ENCODE measurements around the gene SPDEF. TPM values are rescaled to one million over a fixed set of nuclear protein-coding genes. Genes with fewer than 3 reads are reported as not detected.

SPDEF gene
- total and polyA plus RNA-seq, 2 of the 13 experiments (the other 11 are each of a cell fraction or from before 2014, with no cell fraction given): not detected

DNA sequence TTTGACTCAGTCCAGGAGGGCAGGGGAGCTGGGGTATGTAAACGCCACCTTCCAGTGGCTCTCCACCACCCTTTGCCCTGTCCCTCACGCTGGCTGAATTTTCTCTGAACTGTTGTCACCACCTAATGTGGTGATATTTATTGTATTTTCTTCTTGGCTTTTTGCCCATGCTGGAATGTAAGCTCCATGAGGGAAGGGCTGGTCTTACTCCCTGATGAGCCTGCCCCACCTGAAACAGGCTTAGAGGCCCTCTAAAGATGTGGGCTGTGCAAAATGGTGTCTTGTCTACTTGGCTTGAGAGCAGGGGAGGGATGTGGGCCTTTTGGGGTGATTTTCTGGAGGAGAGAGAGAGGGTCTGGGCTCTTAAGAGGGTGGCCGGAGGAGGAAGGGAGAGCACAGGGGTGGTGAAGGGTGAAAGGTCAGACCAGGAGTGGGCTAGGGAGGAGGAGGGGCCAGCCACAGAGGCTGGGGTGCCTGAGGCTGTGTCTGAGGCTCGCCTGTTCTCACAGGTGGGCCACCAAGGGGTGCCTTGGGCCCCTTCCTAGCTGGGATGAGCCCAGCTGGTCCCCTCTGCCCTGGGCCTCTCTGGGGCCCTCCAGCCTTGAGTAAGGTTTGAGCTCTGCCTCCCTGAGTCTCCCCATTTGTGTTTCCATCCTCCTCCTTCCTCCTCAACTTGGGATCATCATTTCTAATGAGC lies 37.3 kb downstream of the SPDEF start:
- peaks cover 10% of the 10 kb centered on the region; the same call in 1 of the 2 replicates for H3K4me1 ChIP-seq (ENCODE audit: insufficient read depth, low read length)
- FAIRE-seq (no peak), ATAC-seq (no peak), DNase-seq (ENCODE audit: low spot score) (no peak)
- H3K79me2 ChIP-seq (ENCODE audit: insufficient read depth, low read length): no peaks in the 10 kb centered on the region
- H3K4me3 ChIP-seq (replicated peaks in 1 of 3; ENCODE audit: insufficient read depth in 1 of 3, low read depth in 2 of 3, low read length in 3 of 3): no peak overlapping the region
- WGBS (ENCODE audit: low lambda C conversion rate): 15% methylated on average over 4 of the region's 4 CpGs
- no peak overlapping the region for H3K9ac ChIP-seq (ENCODE audit: insufficient read depth, low read depth, low read length)
- H3K27ac ChIP-seq (ENCODE audit: extremely low read length, insufficient read depth, low read length): no peak overlapping the region
- CTCF ChIA-PET (ENCODE audit: low intra/inter-chr PET ratio, low total read pairs): no interaction called here
- in situ Hi-C loops (cut with HindIII; ENCODE audit: extremely low pct_ligation_motif_present, low pct_unique_long_range_greater_than_20kb): no loop called here
- intact Hi-C loops (cut with micrococcal nuclease; ENCODE audit: unreplicated experiment): no loop called here
- H3K36me3 ChIP-seq (replicated peaks in 1 of 2; ENCODE audit: control insufficient read depth in 1 of 2, insufficient read depth in 2 of 2, low read length in 2 of 2): no peaks in the 10 kb centered on the region
- POLR2A ChIA-PET: no interaction called here
- no peak overlapping the region for H2AFZ ChIP-seq (ENCODE audit: low read length)
- TF ChIP-seq FOXA3 (CRISPR knock-in tag; IDR thresholded peaks at IDR 0.05): no peak
- TF ChIP-seq, protein P1, sequence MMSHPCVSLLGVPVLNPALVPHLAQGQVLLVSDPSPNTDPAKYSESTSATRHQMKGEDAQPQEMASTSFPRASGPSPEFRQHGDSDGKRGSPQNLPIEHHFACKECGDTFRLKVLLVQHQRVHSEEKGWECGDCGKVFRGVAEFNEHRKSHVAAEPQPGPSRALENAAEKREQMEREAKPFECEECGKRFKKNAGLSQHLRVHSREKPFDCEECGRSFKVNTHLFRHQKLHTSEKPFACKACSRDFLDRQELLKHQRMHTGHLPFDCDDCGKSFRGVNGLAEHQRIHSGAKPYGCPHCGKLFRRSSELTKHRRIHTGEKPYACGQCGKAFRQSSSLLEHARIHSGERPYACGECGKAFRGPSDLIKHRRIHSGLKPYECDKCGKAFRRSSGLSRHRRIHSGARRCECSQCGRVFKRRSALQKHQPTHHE (CRISPR knock-in tag; IDR thresholded peaks at IDR 0.05; ENCODE audit: borderline replicate concordance): no peak
- TF ChIP-seq PRPF4 (IDR thresholded peaks at IDR 0.05; ENCODE audit: low read depth, low read length, poor library complexity, severe bottlenecking): no peak
- TF ChIP-seq ZNF724P (CRISPR knock-in tag; IDR thresholded peaks at IDR 0.05; ENCODE audit: borderline replicate concordance): no peak
- no peak for TF ChIP-seq HNRNPH1 (optimal IDR thresholded peaks at IDR 0.05; ENCODE audit: low read depth, low read length)
- no peak for TF ChIP-seq ZNF713 (CRISPR knock-in tag; IDR thresholded peaks at IDR 0.05)
- TF ChIP-seq ZNF607 (CRISPR knock-in tag; IDR thresholded peaks at IDR 0.05; ENCODE audit: borderline replicate concordance): no peak
- no peak for TF ChIP-seq ZFP62 (CRISPR knock-in tag; IDR thresholded peaks at IDR 0.05)
- TF ChIP-seq NFE2 (CRISPR knock-in tag; IDR thresholded peaks at IDR 0.05): no peak
- TF ChIP-seq ZNF550 (CRISPR knock-in tag; IDR thresholded peaks at IDR 0.05; ENCODE audit: borderline replicate concordance): no peak
- H4K20me1 ChIP-seq (ENCODE audit: insufficient read depth, low read length): no peaks in the 10 kb centered on the region
- no peak overlapping the region for H3K4me2 ChIP-seq (ENCODE audit: low read depth, low read length)
- no peaks in the 10 kb centered on the region for H3K9me3 ChIP-seq (ENCODE audit: low read length)
- H3K27me3 ChIP-seq (ENCODE audit: control insufficient read depth in 1 of 2, insufficient read depth in 2 of 2, low read length in 2 of 2): peaks cover 4 to 64% of the 10 kb centered on the region in 2 experiments; a peak in 4 of 5 replicates
- no TSS peak for BruUV-seq (replicated peaks)

Measured in HepG2 (cell line).